ENCODE results near the gene NUDT16L1.

NUDT16L1 gene

DNA sequence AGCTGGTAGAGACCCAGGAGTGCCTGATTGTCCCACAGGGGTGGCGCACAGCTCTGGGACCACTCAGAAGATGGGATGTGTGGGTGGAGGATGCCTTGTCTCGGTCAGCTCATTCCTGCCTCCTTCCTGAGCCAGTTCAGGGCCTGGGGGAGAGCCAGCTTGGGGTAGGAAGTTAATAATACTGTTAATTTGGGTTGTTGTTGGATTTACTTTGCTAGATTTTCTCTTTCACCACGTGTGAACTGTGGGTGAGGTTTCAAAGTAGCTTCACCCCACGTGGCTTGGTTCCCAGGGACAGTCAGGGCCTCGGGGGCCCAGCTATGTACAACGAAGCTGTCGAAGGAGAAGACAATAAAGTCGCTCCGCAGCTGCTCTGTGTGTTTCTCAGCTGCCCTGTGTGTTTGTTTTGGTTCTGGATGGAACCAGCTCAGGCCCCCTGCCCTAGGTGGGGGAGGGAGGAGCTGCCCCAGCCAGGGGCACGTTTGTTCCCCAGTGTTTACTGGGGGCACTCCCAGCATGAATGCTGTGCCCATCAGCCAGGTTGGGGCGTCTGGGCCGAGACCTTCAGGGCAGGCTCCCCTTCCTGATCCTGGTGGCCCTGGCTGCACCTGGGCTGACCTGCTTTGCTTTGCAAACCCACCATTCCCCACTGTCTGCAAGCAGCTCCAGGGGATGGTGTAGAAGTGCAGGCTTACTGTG is 2.3 kb downstream of the NUDT16L1 start:
- TF ChIP-seq POLR2AphosphoS5 (IDR thresholded peaks at IDR 0.05; ENCODE audit: low read depth): no peak
- TF ChIP-seq, protein P1, sequence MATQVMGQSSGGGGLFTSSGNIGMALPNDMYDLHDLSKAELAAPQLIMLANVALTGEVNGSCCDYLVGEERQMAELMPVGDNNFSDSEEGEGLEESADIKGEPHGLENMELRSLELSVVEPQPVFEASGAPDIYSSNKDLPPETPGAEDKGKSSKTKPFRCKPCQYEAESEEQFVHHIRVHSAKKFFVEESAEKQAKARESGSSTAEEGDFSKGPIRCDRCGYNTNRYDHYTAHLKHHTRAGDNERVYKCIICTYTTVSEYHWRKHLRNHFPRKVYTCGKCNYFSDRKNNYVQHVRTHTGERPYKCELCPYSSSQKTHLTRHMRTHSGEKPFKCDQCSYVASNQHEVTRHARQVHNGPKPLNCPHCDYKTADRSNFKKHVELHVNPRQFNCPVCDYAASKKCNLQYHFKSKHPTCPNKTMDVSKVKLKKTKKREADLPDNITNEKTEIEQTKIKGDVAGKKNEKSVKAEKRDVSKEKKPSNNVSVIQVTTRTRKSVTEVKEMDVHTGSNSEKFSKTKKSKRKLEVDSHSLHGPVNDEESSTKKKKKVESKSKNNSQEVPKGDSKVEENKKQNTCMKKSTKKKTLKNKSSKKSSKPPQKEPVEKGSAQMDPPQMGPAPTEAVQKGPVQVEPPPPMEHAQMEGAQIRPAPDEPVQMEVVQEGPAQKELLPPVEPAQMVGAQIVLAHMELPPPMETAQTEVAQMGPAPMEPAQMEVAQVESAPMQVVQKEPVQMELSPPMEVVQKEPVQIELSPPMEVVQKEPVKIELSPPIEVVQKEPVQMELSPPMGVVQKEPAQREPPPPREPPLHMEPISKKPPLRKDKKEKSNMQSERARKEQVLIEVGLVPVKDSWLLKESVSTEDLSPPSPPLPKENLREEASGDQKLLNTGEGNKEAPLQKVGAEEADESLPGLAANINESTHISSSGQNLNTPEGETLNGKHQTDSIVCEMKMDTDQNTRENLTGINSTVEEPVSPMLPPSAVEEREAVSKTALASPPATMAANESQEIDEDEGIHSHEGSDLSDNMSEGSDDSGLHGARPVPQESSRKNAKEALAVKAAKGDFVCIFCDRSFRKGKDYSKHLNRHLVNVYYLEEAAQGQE (IDR thresholded peaks at IDR 0.05; ENCODE audit: insufficient replicate concordance, low read depth): no peak
- TF ChIP-seq SPI1 (IDR thresholded peaks at IDR 0.05; ENCODE audit: borderline replicate concordance, low read depth): no peak
- TF ChIP-seq, protein P2, sequence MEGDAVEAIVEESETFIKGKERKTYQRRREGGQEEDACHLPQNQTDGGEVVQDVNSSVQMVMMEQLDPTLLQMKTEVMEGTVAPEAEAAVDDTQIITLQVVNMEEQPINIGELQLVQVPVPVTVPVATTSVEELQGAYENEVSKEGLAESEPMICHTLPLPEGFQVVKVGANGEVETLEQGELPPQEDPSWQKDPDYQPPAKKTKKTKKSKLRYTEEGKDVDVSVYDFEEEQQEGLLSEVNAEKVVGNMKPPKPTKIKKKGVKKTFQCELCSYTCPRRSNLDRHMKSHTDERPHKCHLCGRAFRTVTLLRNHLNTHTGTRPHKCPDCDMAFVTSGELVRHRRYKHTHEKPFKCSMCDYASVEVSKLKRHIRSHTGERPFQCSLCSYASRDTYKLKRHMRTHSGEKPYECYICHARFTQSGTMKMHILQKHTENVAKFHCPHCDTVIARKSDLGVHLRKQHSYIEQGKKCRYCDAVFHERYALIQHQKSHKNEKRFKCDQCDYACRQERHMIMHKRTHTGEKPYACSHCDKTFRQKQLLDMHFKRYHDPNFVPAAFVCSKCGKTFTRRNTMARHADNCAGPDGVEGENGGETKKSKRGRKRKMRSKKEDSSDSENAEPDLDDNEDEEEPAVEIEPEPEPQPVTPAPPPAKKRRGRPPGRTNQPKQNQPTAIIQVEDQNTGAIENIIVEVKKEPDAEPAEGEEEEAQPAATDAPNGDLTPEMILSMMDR (IDR thresholded peaks at IDR 0.05; ENCODE audit: insufficient read depth, low read length): no peak
- no peak for TF ChIP-seq GABPA (IDR thresholded peaks at IDR 0.05; ENCODE audit: low read depth)
- no peak for DNase-seq (ENCODE audit: low read depth in 1 of 2, low spot score in 1 of 2)
- peak overlapping the region; percentile 99 for H3K4me3 ChIP-seq (replicated peaks; ENCODE audit: insufficient read depth, low read length)
- H3K27ac ChIP-seq (replicated peaks): no peak overlapping the region
- H3K27me3 ChIP-seq (ENCODE audit: insufficient read depth, poor library complexity, severe bottlenecking): no peaks in the 10 kb centered on the region

DNA sequence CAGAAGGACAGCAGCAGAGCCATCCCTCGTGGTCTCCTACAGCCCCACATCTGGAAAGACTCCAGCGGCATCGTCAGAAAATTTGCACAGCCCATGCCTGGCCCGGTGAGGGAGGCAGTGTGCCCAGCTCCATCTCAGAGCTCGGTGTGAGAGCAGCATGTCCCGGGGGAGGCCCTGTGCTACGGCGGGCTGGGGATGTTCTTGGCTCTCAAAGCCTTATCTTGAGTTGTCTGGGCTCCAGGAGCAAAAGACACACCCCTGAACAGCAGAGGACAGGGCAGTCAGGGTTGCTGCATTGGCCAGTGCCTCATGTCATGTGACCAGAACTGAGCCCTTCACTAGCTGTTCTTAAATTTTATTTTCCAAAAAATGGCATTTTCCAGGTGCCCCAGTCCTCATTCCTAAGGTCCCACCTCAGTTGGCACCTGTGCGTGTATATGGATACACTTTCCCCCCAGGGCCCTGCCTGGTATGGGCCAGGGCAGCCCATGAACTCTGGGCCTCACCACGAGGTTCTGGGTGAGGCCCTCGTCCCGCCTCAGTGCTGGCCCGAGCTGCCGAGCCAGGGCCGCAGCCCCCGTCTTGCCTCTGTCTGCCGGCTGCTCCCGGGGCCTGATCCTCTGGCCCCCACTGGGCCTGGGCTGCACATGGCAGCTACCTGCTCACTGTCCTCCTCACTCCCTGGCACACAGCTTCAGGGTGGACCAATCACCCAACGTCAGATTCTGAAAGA is 3.0 kb downstream of the NUDT16L1 start:
- Histone ChIP-seq H3K27ac (replicated peaks) (no peak overlapping the region), H3K4me3 (replicated peaks; ENCODE audit: insufficient read depth, low read length) (no peak overlapping the region), H3K27me3 (ENCODE audit: insufficient read depth, poor library complexity, severe bottlenecking) (no peaks in the 10 kb centered on the region)
- TF ChIP-seq GABPA (IDR thresholded peaks at IDR 0.05; ENCODE audit: low read depth) (no peak), POLR2AphosphoS5 (IDR thresholded peaks at IDR 0.05; ENCODE audit: low read depth) (no peak), SPI1 (IDR thresholded peaks at IDR 0.05; ENCODE audit: borderline replicate concordance, low read depth) (no peak)
- TF ChIP-seq, protein P2 (IDR thresholded peaks at IDR 0.05; ENCODE audit: insufficient read depth, low read length): no peak
- TF ChIP-seq, protein P1 (IDR thresholded peaks at IDR 0.05; ENCODE audit: insufficient replicate concordance, low read depth): no peak
- DNase-seq (ENCODE audit: low read depth in 1 of 2, low spot score in 1 of 2): no peak

DNA sequence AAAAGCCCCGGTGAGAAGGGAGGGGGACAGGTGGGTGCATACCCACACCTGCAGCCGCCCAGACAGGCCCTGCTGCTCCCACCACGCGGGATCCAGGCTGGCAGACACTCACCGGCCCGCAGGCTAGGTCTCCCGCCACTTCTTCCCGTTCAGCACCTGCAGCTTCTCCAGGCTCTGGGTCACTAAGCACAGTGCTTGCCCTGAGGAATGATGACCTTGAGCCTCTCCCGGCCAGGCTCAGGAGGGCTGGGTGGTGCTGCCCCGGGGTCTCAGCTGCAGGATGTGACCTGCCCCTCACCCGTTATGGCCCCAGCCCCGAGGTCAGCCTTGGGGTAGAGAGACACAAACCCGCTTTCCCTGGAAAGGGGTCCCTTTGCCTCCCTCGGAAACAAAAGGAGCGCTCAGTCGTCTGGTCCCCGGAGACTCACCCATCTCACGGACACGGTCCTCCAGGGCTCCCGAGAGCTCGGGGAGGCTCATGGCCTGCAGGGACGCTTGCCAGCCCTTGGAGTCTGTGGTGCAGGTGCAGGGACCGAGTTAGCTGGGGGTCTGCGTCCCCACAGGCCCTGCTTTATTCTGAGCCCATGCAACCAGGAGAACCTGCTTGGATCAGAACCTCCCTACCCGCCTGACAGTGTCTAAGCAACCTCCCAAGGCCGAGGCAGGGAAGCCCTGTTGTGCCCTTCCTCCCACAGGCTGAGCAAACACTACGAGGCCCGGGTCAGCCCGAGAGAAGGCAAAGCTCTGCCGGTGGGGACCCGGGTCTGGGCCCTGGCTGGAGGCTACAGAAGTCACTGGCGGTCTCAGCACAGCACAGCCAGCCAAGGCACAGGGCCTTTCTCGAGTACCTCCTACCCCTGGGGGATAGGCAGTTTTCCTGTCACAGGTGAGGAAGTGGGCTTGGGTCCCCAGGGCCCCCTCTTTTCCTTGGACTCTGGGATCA is 3.8 kb downstream of the NUDT16L1 start:
- Histone ChIP-seq H3K27ac (replicated peaks) (no peak overlapping the region), H3K4me3 (replicated peaks; ENCODE audit: insufficient read depth, low read length) (no peak overlapping the region), H3K27me3 (ENCODE audit: insufficient read depth, poor library complexity, severe bottlenecking) (no peaks in the 10 kb centered on the region)
- DNase-seq (ENCODE audit: low read depth in 1 of 2, low spot score in 1 of 2): no peak
- TF ChIP-seq POLR2AphosphoS5 (IDR thresholded peaks at IDR 0.05; ENCODE audit: low read depth): peak; percentile 20; the same call in 1 of the 2 replicates
- TF ChIP-seq, protein P2 (IDR thresholded peaks at IDR 0.05; ENCODE audit: insufficient read depth, low read length): no peak
